NCI-H82 treated with DMSO at 0.1 percent for 48 hours (cell line): Measurements from ENCODE around the gene PTGIR.

ENCODE experiments used
- DNase-seq: peaks from one replicate; lab custom pipeline; 2025; ENCODE audit not compliant: unreplicated experiment; lab: John Stamatoyannopoulos, UW

Gene PTGIR

GRCh38 chr19:46601318-46602224 is 23.3 kb downstream of the PTGIR start, which contains the start of gene CALM3:
TSS of gene CALM3 (plus strand) at chr19:46601330. CDS start at chr19:46601435, 105 bp downstream.
- DNase-seq: peak; percentile 31

GRCh38 chr19:46600384-46601317 is 24.2 kb downstream of the PTGIR start:
- peak; percentile 92 for DNase-seq

DNA sequence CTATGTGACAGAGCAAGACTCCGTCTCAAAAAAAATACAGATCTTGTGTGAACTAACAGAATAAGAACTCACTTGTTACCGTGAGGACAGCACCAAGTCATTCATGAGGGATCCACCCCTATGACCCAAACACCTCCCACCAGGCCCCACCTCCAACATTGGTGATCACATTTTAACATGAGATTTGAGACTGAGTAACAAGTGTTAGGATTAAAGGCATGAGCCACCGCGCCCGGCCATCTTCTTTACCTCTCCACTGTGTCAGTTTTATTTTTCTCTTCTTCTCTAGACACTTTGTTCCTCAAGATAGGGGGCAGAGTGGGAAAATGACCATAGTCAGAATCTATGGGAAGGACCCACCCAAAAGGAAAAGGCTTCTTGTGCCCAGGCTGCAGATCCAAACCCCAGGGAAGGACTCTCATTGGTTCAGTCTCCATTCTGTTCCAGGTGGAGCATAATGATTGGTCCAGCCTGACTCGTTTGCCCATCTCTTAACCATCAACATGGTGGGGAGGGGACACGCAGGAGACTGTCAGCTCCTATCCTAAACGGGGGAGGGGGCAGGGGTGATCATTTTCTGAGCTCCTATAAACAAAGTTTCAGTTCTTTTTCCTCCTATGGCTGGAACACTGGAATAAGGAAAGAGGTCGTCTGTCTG is 25.0 kb downstream of the PTGIR start:
- no peak for DNase-seq

GRCh38 chr19:46598372-46598917 is 26.4 kb downstream of the PTGIR start:
- DNase-seq: no peak

GRCh38 chr19:46596008-46596407 is 28.9 kb downstream of the PTGIR start:
- no peak for DNase-seq

DNA sequence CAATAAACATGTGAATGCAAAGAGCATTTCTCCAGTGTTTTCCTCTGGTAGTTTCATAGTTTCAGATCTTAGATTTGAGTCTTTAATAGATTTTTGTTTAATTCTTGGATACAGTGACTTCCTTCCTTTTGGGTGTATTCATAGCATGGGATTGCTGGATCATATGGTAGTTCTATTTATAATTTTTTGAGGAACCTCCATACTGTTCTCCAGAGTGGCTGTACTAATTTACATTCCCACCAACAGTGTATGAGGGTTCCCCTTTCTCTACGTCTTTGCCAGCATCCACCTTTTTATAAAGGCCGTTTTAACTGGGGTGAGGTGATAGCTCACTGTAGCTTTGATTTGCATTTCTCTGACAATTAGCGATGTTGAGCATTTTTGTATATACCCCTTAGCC is 33.0 kb downstream of the PTGIR start:
- no peak for DNase-seq

GRCh38 chr19:46591254-46591653 is 33.6 kb downstream of the PTGIR start:
- DNase-seq: no peak

DNA sequence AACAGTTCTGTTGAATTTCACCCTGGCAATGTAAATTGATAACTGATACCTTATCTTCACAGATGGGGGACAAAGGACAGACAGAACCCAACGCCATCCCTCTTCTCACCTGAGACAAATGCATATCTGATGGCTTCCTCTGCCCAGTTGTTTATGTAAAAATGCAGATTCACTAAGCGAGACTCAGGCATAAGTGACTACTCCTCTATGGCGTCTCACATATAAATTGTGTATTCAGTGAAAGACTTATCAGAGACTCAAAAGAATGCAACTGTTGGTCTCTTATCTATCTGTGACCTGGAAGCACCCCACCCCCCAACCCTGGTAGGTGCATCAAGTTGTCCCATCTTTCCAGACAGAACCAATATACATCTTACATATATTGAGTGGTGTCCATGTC is 37.0 kb downstream of the PTGIR start:
- DNase-seq: no peak

GRCh38 chr19:46586294-46586693 is 38.6 kb downstream of the PTGIR start:
- DNase-seq: no peak

DNA sequence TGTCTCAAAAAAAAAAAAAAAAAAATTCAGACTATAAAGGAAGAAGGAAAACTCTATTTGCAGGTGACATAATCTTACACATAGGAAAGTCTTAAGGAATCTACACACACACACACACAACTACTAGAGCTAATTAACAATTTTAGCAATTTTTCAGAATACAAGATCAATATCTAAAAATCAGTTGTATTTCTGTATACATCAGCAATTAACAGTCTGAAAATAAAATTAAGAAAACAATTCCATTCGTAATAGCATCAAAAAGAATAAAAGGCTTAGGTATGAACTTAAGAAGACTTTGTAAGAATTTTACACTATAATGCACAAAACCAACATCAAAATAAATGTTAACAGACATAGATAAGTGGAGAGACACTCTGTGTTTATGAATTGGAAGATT is 39.4 kb downstream of the PTGIR start:
- DNase-seq: no peak

DNA sequence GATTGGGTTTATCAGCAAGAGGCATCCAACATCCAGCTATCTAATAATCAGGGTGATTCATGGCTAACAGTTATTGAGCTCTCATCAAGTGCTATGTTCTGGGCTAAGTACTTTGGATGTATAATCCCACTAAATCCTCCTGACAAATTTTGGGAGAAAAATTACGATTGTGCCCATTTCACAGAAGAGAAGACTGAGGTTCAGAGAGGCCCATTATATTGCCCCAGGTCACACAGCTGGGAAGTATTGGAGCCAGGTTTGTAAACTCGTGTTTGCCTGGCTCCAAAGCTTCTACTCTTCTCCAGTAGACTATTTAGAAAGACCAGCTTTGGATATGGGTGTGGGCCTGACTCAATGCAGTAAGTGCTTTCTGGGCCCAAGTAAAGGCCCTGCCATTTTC is 44.6 kb downstream of the PTGIR start:
- DNase-seq: no peak

DNA sequence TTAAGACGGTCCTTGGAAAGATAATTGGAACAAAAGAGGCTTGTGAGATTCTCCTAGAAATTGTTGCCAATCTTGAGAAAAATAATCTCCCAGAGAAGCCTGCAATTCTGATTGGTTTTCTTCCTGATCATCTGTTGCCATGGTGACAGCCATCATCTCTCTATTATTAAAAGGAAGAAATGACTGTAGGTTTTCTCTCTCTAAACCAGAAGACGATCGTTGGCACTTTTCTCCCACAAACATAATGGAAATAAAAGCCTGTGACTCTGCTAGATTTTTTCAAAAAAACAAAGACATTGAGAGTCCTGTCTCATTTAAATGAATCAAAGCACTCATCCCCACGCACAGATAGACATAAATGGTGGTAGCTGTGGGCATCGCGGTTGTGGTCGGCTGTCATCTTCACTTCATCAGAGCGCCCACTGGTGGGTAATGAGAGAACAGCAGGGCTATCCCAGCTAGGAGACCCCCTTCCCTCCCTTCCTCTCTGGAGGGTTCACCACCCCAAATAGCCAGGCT is 45.5 kb downstream of the PTGIR start:
- no peak for DNase-seq

GRCh38 chr19:46578450-46578849 is 46.4 kb downstream of the PTGIR start:
- DNase-seq: no peak

DNA sequence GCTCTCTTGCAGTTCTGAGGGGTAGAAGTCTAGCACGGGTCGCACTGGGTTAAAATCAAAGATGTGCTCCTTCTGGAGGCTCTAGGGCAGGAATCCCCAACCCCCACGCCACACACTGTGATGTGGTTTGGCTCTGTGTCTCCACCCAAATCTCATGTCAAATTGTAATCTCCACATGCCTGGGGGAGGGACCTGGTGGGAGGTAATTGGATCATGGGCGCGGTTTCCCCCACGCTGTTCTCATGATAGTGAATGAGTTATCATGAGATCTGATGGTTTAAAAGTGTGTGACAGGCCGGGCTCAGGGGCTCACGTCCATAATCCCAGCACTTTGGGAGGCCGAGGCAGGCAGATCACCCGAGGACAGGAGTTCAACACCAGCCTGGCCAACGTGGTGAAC is 50.4 kb downstream of the PTGIR start:
- DNase-seq: peak; percentile 77

DNA sequence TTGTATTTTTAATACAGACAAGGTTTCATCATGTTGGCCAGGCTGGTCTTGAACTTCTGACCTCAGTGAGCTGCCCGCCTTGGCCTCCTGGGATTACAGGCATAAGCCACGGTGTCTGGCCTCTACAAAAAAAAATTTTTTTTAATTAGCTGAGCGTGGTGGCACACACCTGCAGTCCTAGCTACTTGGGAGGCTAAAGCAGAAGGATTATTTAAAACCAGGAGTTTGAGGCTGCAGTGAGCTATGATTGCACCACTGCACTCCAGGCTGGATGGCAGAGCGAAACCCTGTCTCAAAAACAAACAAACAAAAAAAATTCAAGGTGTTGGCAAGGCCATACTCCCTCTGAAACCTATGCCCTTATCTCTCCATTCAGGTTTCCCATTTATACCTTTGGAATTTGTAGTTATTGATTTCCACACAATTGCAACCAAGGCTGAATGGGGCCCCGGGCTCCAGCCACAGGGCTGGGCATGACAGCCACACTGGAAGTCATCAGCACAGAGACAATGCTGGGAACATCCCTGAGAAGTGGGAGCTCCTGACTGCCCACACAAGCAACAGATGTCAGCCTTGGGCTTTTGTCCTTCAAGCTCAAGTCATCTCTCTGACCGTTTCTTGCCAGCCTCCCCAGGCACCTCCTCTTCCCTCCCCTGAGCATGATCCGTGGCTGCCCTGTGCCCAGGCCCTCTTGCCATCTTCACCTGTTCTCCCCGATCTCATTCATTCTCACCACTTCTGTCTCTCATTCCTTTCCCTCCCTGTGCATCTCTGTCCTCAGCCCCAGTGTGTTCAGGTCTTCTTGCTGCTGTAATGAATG is 51.0 kb downstream of the PTGIR start:
- DNase-seq: peak; percentile 75

DNA sequence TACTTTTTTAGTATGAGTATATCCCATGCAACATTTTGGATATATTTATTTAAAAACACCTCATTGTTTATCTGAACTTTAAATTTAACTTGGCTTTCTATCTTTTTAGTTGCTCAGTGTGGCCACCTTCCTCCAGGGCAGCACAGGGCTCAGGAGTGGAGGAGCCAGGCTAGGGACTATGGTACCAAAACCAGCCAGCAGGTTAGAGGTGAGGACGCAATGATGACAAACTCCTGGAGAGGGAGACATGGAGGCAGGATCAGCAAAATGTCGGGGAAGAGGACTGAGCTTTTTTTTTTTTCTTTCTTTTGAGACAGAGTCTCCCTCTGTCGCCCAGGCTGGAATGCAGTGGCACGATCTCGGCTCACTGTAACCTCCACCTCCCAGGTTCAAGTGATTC is 53.4 kb downstream of the PTGIR start:
- DNase-seq: peak; percentile 39
